Measurements from ENCODE around the gene MAP2K4. TPM values are rescaled to one million over a fixed set of nuclear protein-coding genes. Genes with fewer than 3 reads are reported as not detected.

MAP2K4 gene
- total RNA-seq, 2 donors from 2014 or later = 49.0 to 54.6 TPM

DNA sequence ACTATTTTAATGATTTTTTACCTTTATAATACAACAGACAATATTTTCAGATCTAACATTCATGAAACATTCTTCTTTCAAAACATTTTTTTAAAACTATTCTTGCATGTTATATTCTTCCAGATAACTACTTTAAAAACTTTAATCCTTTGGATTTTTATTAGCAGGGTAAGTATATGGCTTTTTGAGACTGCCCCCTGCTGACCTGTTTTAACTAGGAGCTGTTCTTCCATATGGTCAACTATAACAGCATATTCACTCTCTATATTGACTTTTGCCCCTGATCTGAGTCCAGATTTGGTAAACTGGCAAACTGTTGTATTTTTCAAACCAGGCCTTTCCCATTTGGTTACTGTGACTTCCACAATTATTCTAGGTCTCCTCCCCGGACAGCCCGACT lies 39.9 kb upstream of the MAP2K4 start:
- WGBS, 2 experiments (ENCODE audit: insufficient coverage in 1 of 2, insufficient read length in 1 of 2) = 92 to 97% methylated on average over 2 of the region's 2 CpGs
- Histone ChIP-seq H3K36me3 (ENCODE audit: control insufficient read depth, insufficient read depth, low read length) (peaks cover 73% of the 10 kb centered on the region), H3K27ac (ENCODE audit: low read depth, low read length) (no peak overlapping the region), H3K9ac (ENCODE audit: extremely low read depth, low read length, poor library complexity, severe bottlenecking) (no peak overlapping the region), H3K27me3 (ENCODE audit: control insufficient read depth, insufficient read depth, low read length, poor library complexity, severe bottlenecking) (no peaks in the 10 kb centered on the region), H3K4me3 (ENCODE audit: low read length) (no peak overlapping the region), H3K9me3 (ENCODE audit: control insufficient read depth, low read length) (peaks cover 63% of the 10 kb centered on the region), H3K4me1 (ENCODE audit: control insufficient read depth, insufficient read depth, low read length) (peaks cover 6% of the 10 kb centered on the region)
- H3K4me3 Mint-ChIP-seq = no peak overlapping the region
- TF ChIP-seq, protein P1, sequence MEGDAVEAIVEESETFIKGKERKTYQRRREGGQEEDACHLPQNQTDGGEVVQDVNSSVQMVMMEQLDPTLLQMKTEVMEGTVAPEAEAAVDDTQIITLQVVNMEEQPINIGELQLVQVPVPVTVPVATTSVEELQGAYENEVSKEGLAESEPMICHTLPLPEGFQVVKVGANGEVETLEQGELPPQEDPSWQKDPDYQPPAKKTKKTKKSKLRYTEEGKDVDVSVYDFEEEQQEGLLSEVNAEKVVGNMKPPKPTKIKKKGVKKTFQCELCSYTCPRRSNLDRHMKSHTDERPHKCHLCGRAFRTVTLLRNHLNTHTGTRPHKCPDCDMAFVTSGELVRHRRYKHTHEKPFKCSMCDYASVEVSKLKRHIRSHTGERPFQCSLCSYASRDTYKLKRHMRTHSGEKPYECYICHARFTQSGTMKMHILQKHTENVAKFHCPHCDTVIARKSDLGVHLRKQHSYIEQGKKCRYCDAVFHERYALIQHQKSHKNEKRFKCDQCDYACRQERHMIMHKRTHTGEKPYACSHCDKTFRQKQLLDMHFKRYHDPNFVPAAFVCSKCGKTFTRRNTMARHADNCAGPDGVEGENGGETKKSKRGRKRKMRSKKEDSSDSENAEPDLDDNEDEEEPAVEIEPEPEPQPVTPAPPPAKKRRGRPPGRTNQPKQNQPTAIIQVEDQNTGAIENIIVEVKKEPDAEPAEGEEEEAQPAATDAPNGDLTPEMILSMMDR (conservative IDR thresholded peaks at IDR 0.05) = peak; percentile 65
- H3K27me3 Mint-ChIP-seq (ENCODE audit: insufficient read depth) = no peaks in the 10 kb centered on the region
- DNase-seq = no peak
- H3K4me1 Mint-ChIP-seq = peaks cover 23% of the 10 kb centered on the region
- no peak overlapping the region for H3K27ac Mint-ChIP-seq
- H3K36me3 Mint-ChIP-seq (ENCODE audit: low read depth) = peaks cover 88% of the 10 kb centered on the region
- peaks cover 61% of the 10 kb centered on the region for H3K9me3 Mint-ChIP-seq

DNA sequence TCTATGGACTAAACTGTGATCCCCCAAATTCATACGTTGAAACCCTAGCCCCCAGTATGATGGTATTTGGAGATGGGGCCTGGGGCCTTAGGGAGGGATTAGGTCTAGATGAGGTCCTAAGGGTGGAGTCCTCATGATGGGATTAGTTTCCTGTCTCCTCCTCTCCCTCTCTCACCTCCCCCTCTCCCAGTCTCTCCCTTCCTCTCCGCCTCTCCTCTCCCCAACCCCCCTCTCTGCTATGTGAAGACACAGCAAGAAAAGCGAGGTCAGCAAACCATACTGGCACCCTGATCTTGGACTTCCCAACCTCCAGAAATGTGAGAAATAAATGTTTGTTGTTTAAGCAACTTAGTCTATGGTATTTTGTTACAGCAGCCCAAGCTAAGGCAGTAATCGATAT lies 38.8 kb upstream of the MAP2K4 start:
- Mint-ChIP-seq H3K27ac (no peak overlapping the region), H3K4me3 (no peak overlapping the region), H3K4me1 (peaks cover 21% of the 10 kb centered on the region), H3K27me3 (ENCODE audit: insufficient read depth) (no peaks in the 10 kb centered on the region), H3K36me3 (ENCODE audit: low read depth) (peaks cover 84% of the 10 kb centered on the region), H3K9me3 (peaks cover 62% of the 10 kb centered on the region)
- Histone ChIP-seq H3K36me3 (ENCODE audit: control insufficient read depth, insufficient read depth, low read length) (peaks cover 72% of the 10 kb centered on the region), H3K27ac (ENCODE audit: low read depth, low read length) (no peak overlapping the region), H3K4me3 (ENCODE audit: low read length) (no peak overlapping the region), H3K9me3 (ENCODE audit: control insufficient read depth, low read length) (peaks cover 63% of the 10 kb centered on the region), H3K27me3 (ENCODE audit: control insufficient read depth, insufficient read depth, low read length, poor library complexity, severe bottlenecking) (no peaks in the 10 kb centered on the region), H3K9ac (ENCODE audit: extremely low read depth, low read length, poor library complexity, severe bottlenecking) (no peak overlapping the region), H3K4me1 (ENCODE audit: control insufficient read depth, insufficient read depth, low read length) (peaks cover 4% of the 10 kb centered on the region)
- DNase-seq = no peak
- 96% methylated on average over 3 of the region's 4 CpGs; no CpG with 5 or more reads in 1 of the 2 experiments for WGBS, 2 experiments (ENCODE audit: insufficient coverage in 1 of 2, insufficient read length in 1 of 2)
- TF ChIP-seq, protein P1 (conservative IDR thresholded peaks at IDR 0.05) = no peak

DNA sequence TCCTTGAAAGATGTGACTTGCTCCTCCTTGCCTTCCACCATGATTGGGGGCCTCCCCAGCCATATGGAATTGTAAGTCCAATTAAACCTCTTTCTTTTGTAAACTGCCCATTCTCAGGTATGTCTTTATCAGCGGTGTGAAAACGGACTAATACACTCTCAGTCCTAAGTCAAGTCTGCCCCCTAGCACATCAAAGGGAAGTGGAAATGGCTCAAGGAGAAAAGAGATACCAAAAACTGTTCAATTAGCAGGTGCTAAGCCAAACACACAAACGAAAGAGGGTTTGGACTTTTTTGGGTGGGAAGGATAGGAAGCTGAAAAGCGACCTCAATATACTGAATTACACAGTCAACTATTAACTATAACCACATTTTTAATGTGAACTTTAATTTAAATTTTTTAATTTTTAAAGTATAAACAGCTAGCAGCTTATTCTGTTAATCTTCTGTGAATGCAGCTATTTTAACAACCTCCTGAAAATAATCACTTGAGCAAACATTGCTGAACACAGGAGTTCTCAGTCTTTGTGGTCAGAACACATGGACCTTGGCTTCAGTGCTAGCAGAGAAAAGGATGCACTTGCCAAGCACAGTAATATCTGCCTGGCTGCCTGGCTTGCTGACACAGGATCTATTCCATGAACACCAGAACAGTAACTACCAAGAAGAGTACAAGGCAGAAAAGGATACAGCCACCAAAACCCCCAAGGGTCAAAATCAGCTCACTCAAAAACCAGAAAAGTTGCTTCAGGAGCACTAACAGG lies 34.3 kb upstream of the MAP2K4 start:
- peak; percentile 73 for DNase-seq
- Mint-ChIP-seq H3K27me3 (ENCODE audit: insufficient read depth) (no peaks in the 10 kb centered on the region), H3K4me1 (peaks cover 47% of the 10 kb centered on the region), H3K9me3 (peaks cover 47% of the 10 kb centered on the region), H3K27ac (peak overlapping the region; percentile 82), H3K4me3 (no peak overlapping the region), H3K36me3 (ENCODE audit: low read depth) (peaks cover 69% of the 10 kb centered on the region)
- TF ChIP-seq, protein P1 (conservative IDR thresholded peaks at IDR 0.05) = peak; percentile 39
- H3K36me3 ChIP-seq (ENCODE audit: control insufficient read depth, insufficient read depth, low read length) = peaks cover 63% of the 10 kb centered on the region
- no peak overlapping the region for H3K27ac ChIP-seq (ENCODE audit: low read depth, low read length)
- peak overlapping the region; percentile 74 for H3K4me3 ChIP-seq (ENCODE audit: low read length)
- peaks cover 3% of the 10 kb centered on the region for H3K4me1 ChIP-seq (ENCODE audit: control insufficient read depth, insufficient read depth, low read length)
- H3K9ac ChIP-seq (ENCODE audit: extremely low read depth, low read length, poor library complexity, severe bottlenecking) = peak overlapping the region; percentile 44
- peaks cover 50% of the 10 kb centered on the region for H3K9me3 ChIP-seq (ENCODE audit: control insufficient read depth, low read length)
- WGBS, 2 experiments (ENCODE audit: insufficient coverage in 1 of 2, insufficient read length in 1 of 2) = 75% methylated on average over 3 of the region's 4 CpGs; no CpG with 5 or more reads in 1 of the 2 experiments
- no peaks in the 10 kb centered on the region for H3K27me3 ChIP-seq (ENCODE audit: control insufficient read depth, insufficient read depth, low read length, poor library complexity, severe bottlenecking)
